ENCODE measurements around the gene TCF12.

TCF12 gene

DNA sequence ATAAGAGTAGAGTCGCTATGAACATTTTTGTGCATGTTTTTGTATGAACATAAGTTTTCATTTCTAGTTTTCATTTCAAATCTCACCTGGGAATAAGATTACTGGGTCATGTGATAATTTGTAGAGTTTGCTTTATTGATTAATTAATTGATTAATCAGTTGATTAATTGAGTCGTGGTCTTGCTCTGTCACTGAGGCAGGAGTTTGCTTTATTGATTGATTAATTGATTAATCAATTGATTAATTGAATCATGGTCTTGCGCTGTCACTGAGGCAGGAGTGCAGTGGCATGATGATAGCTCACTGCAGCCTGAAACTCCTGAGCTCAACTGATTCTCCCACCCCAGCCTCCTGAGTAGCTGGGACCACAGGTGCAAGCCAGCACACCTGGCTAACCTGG, 111.6 kb downstream of the TCF12 start:
- peaks cover 14% of the 10 kb centered on the region for H3K4me1 ChIP-seq (ENCODE audit: control insufficient read depth, insufficient read depth, low read length)
- no peaks in the 10 kb centered on the region for H3K9me3 ChIP-seq (ENCODE audit: control insufficient read depth, insufficient read depth, low read length)
- no peaks in the 10 kb centered on the region for H3K27me3 ChIP-seq (ENCODE audit: control insufficient read depth, insufficient read depth, low read length)
- H3K4me3 ChIP-seq (ENCODE audit: low read depth, low read length), result no peak overlapping the region
- H3K9ac ChIP-seq (ENCODE audit: low read depth, low read length), result no peak overlapping the region
- no peaks in the 10 kb centered on the region for H3K36me3 ChIP-seq (ENCODE audit: control insufficient read depth, insufficient read depth, low read length)

DNA sequence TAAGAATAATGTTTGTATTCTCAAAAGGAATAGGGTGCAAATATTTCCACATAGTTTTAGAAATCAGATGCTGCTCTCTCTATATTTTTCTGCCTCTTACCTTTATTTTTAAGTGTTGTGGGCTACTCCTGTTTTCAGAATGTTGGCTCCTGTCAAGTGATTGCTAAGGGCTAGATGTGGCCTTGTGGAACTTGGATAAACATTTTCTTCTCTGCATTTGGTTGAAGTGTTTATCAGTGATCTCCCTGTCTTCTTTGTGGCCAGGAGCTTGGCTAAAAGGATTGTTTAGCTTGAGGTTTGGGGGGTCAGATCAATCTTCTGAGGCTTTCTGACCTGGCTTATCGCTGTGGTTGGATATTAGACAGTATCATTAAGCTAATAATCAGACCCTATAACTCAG, 112.6 kb downstream of the TCF12 start:
- no peak overlapping the region for H3K9ac ChIP-seq (ENCODE audit: low read depth, low read length)
- H3K9me3 ChIP-seq (ENCODE audit: control insufficient read depth, insufficient read depth, low read length), result no peaks in the 10 kb centered on the region
- no peak overlapping the region for H3K4me3 ChIP-seq (ENCODE audit: low read depth, low read length)
- peaks cover 14% of the 10 kb centered on the region for H3K4me1 ChIP-seq (ENCODE audit: control insufficient read depth, insufficient read depth, low read length)
- H3K27me3 ChIP-seq (ENCODE audit: control insufficient read depth, insufficient read depth, low read length), result no peaks in the 10 kb centered on the region
- no peaks in the 10 kb centered on the region for H3K36me3 ChIP-seq (ENCODE audit: control insufficient read depth, insufficient read depth, low read length)

DNA sequence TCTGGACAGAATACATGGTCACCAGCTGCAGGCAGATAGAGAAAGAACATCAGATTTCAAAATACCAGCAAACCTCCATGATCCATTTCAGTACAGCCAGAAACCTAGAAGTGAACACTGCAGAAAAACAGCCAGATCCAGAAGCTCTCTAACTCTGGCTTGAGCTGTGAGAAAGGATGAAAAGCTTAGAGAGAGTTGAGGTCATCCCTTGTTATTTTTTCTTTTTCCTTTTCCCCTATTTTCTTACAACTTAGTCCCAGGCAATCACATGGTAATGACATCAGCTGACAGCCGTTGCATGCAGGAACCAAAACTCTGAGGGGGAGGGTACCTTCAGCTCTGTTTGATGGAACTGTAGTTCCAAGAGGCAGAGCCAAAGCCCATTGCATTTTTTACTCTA, 113.2 kb downstream of the TCF12 start:
- no peaks in the 10 kb centered on the region for H3K9me3 ChIP-seq (ENCODE audit: control insufficient read depth, insufficient read depth, low read length)
- H3K27me3 ChIP-seq (ENCODE audit: control insufficient read depth, insufficient read depth, low read length), result no peaks in the 10 kb centered on the region
- no peak overlapping the region for H3K9ac ChIP-seq (ENCODE audit: low read depth, low read length)
- no peak overlapping the region for H3K4me3 ChIP-seq (ENCODE audit: low read depth, low read length)
- H3K36me3 ChIP-seq (ENCODE audit: control insufficient read depth, insufficient read depth, low read length), result no peaks in the 10 kb centered on the region
- peaks cover 16% of the 10 kb centered on the region for H3K4me1 ChIP-seq (ENCODE audit: control insufficient read depth, insufficient read depth, low read length)

DNA sequence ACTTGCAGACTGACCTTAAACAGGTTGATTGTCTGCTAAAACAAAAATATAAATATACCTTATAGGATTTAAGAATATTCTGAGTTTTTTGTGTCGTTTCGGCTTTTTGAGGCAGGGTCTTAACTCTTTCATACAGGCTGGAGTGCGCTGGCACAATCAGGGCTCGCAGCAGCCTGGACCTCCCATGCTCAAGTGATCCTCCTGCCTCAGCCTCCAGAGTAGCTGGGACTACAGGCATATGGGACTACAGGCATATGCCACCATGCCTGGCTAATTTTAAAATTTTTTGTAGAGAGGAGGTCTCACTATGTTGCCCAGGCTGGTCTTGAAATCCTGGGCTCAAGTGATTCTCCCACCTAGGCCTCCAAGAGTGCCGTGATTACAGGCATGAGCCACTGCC, 113.9 kb downstream of the TCF12 start:
- Histone ChIP-seq H3K36me3 (ENCODE audit: control insufficient read depth, insufficient read depth, low read length) (no peaks in the 10 kb centered on the region), H3K9ac (ENCODE audit: low read depth, low read length) (no peak overlapping the region), H3K27me3 (ENCODE audit: control insufficient read depth, insufficient read depth, low read length) (no peaks in the 10 kb centered on the region), H3K9me3 (ENCODE audit: control insufficient read depth, insufficient read depth, low read length) (no peaks in the 10 kb centered on the region), H3K4me3 (ENCODE audit: low read depth, low read length) (no peak overlapping the region), H3K4me1 (ENCODE audit: control insufficient read depth, insufficient read depth, low read length) (peaks cover 16% of the 10 kb centered on the region)

DNA sequence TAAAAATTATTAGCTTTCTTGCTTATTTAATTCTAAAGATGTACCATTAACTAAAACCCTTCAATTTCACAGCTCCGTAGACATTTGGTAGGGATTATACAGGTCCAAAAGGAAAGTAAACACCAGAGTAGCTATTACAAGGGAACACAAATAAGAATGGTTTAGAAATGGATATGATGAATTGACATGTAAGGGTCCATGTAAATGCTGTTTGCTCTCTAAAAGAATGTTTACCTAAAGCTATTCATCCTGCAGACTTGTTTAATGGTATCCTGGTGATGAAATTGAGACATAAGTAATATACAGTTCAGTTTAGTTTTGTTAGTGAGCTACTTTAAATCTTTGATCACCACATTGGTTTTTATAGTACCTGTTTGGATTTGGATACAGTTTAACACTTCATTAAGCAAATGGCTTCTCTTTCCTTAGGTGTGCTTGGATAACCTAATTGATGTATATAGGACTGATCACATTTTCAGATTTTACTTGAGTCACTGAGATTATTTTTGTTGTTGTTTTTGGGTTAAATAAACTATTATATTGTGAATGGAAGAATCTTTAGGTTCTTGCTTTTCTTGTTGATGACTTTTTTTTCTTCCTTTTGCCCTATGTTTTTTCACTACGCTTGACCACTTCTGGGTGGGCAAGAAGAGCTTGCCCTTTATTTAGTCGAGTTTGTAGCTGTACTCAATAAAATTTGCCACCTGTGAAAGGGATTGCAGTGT, 115.4 kb downstream of the TCF12 start:
- Histone ChIP-seq H3K27me3 (ENCODE audit: control insufficient read depth, insufficient read depth, low read length) (no peaks in the 10 kb centered on the region), H3K9ac (ENCODE audit: low read depth, low read length) (no peak overlapping the region), H3K36me3 (ENCODE audit: control insufficient read depth, insufficient read depth, low read length) (no peaks in the 10 kb centered on the region), H3K9me3 (ENCODE audit: control insufficient read depth, insufficient read depth, low read length) (no peaks in the 10 kb centered on the region), H3K4me3 (ENCODE audit: low read depth, low read length) (no peak overlapping the region), H3K4me1 (ENCODE audit: control insufficient read depth, insufficient read depth, low read length) (peaks cover 20% of the 10 kb centered on the region)

DNA sequence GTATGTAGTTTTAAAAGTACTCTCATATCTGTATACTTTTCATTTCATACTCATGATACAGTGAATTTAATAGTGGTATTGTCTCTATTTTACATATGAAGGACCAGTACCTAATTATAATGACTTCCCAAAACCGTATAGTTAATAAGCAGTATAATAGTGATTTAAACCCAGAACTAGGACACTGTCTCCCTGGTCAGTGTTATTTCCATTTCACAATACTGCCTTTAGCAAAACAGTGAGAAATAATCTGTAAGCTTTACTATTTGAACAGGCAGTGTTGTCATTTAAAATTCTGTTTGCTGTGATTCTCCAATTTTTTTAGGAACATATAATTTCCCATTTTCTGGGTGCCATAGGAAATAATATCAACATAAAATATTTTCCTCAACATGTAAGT, 116.2 kb downstream of the TCF12 start:
- no peaks in the 10 kb centered on the region for H3K36me3 ChIP-seq (ENCODE audit: control insufficient read depth, insufficient read depth, low read length)
- no peaks in the 10 kb centered on the region for H3K9me3 ChIP-seq (ENCODE audit: control insufficient read depth, insufficient read depth, low read length)
- H3K4me1 ChIP-seq (ENCODE audit: control insufficient read depth, insufficient read depth, low read length), result peaks cover 27% of the 10 kb centered on the region
- no peak overlapping the region for H3K9ac ChIP-seq (ENCODE audit: low read depth, low read length)
- no peaks in the 10 kb centered on the region for H3K27me3 ChIP-seq (ENCODE audit: control insufficient read depth, insufficient read depth, low read length)
- H3K4me3 ChIP-seq (ENCODE audit: low read depth, low read length), result no peak overlapping the region

DNA sequence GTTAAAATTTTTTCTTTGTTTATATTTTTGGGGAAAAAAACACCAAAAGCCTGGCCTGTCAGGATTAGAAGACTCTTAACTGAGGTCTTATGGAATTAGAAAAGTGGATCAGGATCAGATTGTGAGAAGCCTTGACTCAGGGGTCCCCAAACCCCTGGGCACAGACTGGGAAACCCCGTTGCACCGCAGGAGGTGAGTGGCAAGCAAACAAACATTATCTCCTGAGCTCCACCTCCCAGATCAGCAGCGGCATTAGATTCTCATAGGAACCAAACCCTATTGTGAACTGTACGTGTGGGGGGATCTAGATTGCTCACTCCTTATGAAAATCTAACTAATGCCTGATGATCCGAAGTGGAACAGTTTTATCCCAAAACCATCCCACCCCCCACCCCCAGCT, 117.2 kb downstream of the TCF12 start:
- H3K4me3 ChIP-seq (ENCODE audit: low read depth, low read length), result no peak overlapping the region
- no peaks in the 10 kb centered on the region for H3K27me3 ChIP-seq (ENCODE audit: control insufficient read depth, insufficient read depth, low read length)
- H3K4me1 ChIP-seq (ENCODE audit: control insufficient read depth, insufficient read depth, low read length), result peaks cover 30% of the 10 kb centered on the region
- H3K9ac ChIP-seq (ENCODE audit: low read depth, low read length), result no peak overlapping the region
- H3K36me3 ChIP-seq (ENCODE audit: control insufficient read depth, insufficient read depth, low read length), result no peaks in the 10 kb centered on the region
- H3K9me3 ChIP-seq (ENCODE audit: control insufficient read depth, insufficient read depth, low read length), result no peaks in the 10 kb centered on the region

DNA sequence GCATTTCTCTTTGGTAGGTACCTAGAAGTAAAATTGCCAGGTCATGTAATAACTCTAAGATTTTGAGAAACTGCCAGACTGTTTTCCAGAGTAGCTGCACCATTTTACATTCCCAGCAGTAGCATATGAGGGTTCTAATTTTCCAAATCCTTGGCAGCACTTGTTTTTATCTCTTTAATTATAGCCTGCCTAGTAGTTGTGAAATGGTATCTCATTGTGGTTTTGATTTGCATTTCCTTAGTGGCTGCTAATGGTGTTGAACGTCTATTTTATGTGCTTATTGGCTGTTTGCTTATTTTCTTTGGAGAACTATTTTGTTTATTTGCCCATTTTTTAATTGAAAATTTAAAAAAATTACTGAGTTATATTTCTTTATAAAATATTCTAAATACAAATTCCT, 117.9 kb downstream of the TCF12 start:
- no peaks in the 10 kb centered on the region for H3K9me3 ChIP-seq (ENCODE audit: control insufficient read depth, insufficient read depth, low read length)
- no peaks in the 10 kb centered on the region for H3K27me3 ChIP-seq (ENCODE audit: control insufficient read depth, insufficient read depth, low read length)
- no peak overlapping the region for H3K4me3 ChIP-seq (ENCODE audit: low read depth, low read length)
- H3K36me3 ChIP-seq (ENCODE audit: control insufficient read depth, insufficient read depth, low read length), result no peaks in the 10 kb centered on the region
- H3K9ac ChIP-seq (ENCODE audit: low read depth, low read length), result no peak overlapping the region
- H3K4me1 ChIP-seq (ENCODE audit: control insufficient read depth, insufficient read depth, low read length), result peaks cover 33% of the 10 kb centered on the region

DNA sequence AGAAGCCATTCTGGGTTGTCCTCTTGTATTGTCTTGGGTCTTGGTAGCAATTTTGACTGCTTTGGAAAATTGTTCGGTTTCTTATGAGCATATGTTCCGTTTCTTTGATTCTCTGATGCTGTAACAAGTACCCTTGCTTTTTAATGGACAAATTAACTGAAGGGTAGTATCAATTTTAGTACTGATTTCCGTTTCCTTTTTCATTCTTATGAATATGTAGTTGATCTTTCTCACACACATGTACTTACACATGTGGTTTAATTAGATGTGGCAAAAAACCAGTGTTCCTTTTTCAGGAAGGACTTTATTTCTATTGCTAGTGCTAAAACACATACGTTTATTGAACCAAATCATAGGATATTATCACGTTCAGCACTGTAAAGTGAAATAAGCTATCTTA, 119.1 kb downstream of the TCF12 start:
- Histone ChIP-seq H3K9ac (ENCODE audit: low read depth, low read length) (no peak overlapping the region), H3K4me1 (ENCODE audit: control insufficient read depth, insufficient read depth, low read length) (peaks cover 32% of the 10 kb centered on the region), H3K9me3 (ENCODE audit: control insufficient read depth, insufficient read depth, low read length) (no peaks in the 10 kb centered on the region), H3K27me3 (ENCODE audit: control insufficient read depth, insufficient read depth, low read length) (no peaks in the 10 kb centered on the region), H3K4me3 (ENCODE audit: low read depth, low read length) (no peak overlapping the region), H3K36me3 (ENCODE audit: control insufficient read depth, insufficient read depth, low read length) (no peaks in the 10 kb centered on the region)

DNA sequence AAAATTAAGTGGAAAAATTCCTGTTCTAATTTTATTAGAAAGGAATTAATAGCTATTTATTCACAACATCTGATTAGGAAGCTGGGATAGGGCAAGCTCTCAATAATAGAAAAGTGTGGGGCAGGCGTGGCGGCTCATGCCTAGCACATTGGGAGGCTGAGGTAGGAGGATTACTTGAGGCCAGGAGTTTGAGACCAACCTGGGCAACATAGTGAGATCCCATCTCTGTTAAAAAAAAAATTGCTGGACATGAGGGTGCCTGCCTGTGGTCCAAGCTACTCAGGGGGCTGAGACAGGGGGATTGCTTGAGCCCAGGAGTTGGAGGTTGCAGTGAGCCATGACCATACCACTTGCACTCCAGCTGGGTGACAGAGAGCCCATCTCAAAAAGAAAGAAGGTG, 119.6 kb downstream of the TCF12 start:
- H3K36me3 ChIP-seq (ENCODE audit: control insufficient read depth, insufficient read depth, low read length), result no peaks in the 10 kb centered on the region
- no peaks in the 10 kb centered on the region for H3K27me3 ChIP-seq (ENCODE audit: control insufficient read depth, insufficient read depth, low read length)
- peaks cover 32% of the 10 kb centered on the region for H3K4me1 ChIP-seq (ENCODE audit: control insufficient read depth, insufficient read depth, low read length)
- H3K9ac ChIP-seq (ENCODE audit: low read depth, low read length), result no peak overlapping the region
- no peak overlapping the region for H3K4me3 ChIP-seq (ENCODE audit: low read depth, low read length)
- no peaks in the 10 kb centered on the region for H3K9me3 ChIP-seq (ENCODE audit: control insufficient read depth, insufficient read depth, low read length)

DNA sequence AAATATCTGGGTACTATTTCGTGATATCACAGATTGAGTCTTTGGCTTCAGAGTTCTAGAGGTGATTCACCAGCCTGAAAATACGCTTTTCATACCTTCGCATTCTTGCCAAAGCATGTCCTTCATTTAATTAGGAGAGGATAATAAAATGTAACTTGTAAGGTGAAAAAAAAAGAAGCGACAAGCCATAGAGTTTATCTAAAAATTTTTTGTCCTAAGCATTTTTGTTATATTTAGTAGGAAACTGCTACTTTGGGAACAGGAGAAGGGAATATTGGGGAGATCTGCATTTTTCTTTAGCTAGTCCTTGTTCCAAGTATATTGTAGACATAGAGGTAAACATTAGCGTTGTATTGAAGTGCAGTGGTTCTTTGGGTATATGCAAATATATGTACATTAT, 120.1 kb downstream of the TCF12 start:
- H3K9me3 ChIP-seq (ENCODE audit: control insufficient read depth, insufficient read depth, low read length), result no peaks in the 10 kb centered on the region
- H3K4me1 ChIP-seq (ENCODE audit: control insufficient read depth, insufficient read depth, low read length), result peaks cover 30% of the 10 kb centered on the region
- H3K4me3 ChIP-seq (ENCODE audit: low read depth, low read length), result no peak overlapping the region
- no peak overlapping the region for H3K9ac ChIP-seq (ENCODE audit: low read depth, low read length)
- no peaks in the 10 kb centered on the region for H3K36me3 ChIP-seq (ENCODE audit: control insufficient read depth, insufficient read depth, low read length)
- H3K27me3 ChIP-seq (ENCODE audit: control insufficient read depth, insufficient read depth, low read length), result no peaks in the 10 kb centered on the region

DNA sequence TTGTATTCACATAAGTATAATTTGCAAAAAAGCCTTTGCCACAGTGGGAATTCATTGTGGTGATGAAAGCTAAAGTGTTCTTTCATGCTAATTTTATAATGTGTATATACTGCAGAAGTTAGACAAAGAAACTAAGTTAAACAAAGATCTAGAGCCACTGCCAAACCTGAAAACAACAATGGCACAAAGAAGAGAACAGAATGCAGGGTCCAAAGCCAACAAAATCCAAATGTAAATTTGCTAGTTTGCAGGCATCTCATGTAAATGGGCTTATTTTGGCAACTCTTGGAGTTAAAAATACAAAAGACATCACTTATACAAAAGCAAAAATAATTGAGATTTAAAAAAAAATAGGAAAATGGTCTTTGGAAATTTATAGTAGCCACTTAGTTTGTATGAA, 123.0 kb downstream of the TCF12 start:
- Histone ChIP-seq H3K36me3 (ENCODE audit: control insufficient read depth, insufficient read depth, low read length) (no peaks in the 10 kb centered on the region), H3K27me3 (ENCODE audit: control insufficient read depth, insufficient read depth, low read length) (no peaks in the 10 kb centered on the region), H3K9ac (ENCODE audit: low read depth, low read length) (no peak overlapping the region), H3K4me1 (ENCODE audit: control insufficient read depth, insufficient read depth, low read length) (peaks cover 27% of the 10 kb centered on the region), H3K9me3 (ENCODE audit: control insufficient read depth, insufficient read depth, low read length) (no peaks in the 10 kb centered on the region), H3K4me3 (ENCODE audit: low read depth, low read length) (no peak overlapping the region)
